T-helper 1 cell (primary cell): Measurements from ENCODE around the gene SCYGR3.
"Not testable (repeated sequence)": the region's sequence is repeated elsewhere in the genome, so short reads cannot be mapped to it uniquely, and the experiment has no call there.

Experiments
- DNase-seq, 5 donors: peaks; one replicate each; pipeline ENCODE4 v3.0.0-alpha.2; 2012 to 2020

Gene SCYGR3

DNA sequence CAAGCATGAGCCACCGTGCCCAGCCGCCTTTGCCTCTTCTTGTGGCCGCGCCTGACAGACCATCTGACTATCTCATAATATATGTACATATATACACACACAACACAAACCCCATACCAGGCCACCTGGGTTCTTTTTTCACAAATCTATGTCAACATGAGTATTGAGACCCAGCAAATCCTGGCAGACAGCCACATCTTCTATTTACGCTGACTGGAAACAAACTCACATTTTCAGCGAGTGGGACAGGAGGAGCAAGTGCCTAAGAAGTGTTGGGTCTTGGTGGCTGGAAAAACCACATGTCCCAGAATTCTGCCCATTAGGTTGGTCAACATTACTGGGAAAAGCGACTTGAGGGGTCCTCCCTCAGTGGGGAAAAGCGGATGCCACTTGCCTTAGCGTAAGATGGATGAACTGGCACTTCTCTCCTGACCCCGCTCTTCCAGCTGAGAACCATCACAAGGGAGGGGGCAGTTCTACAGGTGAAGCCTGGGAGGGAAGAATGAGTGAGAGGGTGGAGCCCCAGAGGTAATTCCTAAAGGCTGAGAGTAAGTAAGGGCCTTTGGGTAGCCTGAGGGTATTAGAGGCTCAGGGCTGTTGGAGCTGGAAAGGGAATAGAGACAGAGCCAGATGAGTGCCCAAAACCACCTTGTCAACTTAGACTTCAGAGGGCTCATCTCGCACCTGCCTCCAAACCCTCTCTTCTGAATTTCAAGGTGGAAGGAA is 1.9 kb downstream of the SCYGR3 start:
- DNase-seq, result no peak

DNA sequence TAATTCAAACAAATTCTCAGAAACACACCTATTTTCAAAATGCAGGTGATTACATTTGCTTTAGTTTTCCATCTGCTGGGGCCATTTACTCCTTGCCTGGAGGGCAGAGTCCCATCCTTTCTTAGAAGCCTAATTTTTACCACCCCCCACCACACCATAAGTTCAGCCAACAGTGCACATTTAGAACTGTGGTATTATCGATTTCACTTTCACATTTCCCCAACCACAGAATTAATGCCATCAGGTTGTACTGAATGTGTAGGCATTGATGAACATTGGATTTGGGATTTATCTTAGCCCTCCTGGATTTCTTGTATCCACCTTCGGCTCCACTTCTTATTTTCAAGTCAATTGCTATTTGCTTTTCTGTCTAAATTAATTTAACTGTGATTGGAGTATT is 4.5 kb downstream of the SCYGR3 start:
- no peak for DNase-seq

DNA sequence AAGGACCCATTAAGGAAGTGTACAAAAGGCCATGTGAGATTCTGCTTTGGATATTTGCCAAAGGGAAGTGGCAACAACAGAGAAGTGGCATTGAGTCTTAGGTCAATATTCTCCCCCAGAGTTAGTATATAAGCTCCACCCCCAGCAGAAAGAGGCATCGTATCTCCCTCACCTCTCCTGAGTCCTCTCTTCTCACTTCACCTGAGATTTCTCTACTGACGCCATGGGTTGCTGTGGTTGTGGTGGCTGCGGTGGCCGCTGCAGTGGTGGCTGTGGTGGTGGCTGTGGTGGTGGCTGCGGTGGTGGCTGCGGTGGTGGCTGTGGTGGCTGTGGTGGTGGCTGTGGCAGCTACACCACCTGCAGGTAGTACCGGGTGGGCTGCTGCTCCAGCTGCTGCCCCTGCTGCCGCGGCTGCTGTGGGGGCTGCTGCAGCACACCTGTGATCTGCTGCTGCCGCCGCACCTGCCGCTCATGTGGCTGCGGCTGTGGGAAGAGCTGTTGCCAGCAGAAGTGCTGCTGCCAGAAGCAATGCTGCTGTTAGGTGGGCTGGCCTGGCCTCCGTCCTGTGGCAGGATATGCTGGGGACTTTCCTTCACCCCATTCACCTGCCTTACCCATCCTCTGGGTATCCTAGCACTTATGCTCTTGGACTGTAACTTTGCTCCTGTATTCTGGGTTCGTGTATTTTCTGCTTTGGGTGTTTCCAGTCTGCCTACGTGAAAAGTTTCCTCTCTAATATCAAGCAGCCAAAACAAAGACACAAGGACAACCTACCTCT is 5.9 kb downstream of the SCYGR3 start:
- DNase-seq, result no peak

DNA sequence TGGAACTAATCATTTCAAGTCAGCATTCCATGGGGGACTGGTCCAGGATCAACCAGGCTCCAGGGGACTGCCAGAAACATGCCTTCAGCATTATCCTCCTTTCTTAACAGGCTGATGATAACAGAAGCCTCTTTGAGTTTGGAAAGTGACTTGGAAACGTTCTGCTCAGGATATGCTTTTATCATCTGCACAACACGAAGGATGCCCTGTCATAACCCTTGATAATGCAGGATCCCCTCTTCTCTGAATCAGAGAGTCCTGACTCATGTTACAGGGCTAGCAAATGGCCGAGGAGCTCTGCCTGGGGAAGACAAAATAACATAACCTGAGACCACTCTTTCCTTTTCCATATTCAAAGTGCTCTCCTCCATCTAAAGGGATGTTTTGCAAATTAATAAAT is 6.7 kb downstream of the SCYGR3 start:
- no peak for DNase-seq

DNA sequence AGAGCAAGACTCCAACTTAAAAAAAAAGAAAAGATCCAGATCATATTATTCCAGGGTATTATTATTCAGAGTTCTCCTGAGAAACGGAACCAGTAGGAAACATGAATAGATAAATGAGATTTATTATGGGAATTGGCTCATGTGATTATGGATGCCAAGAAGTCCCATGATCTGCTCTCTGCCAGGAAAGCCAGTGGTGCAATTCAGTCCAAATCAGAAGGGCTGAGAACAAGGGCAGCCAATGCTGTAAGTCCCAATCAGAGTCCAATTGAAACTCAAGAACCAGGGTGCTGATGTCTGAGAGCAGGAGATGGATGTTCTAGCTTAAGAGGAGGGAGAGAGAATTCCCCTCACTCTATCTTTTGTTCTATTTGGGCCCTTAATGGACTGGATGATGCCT is 8.2 kb downstream of the SCYGR3 start:
- DNase-seq, result no peak

DNA sequence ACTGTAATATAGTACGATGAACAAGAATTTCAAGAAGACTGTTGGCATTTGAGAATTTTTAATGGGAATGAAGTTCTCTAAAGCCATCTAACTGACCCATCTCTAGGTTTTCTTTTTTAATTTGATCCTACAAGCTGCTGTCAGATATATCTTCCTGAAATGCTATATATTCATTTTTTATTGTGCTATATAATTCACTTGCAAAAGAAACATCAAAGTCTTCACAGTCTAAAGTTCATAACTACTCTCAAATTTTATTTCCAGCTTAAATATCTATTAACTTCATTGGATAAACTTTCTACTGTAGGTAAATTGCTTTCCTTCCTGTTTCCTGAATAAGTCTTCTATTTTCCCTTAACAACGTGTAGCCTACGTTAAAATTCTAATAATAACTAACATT is 12.3 kb downstream of the SCYGR3 start:
- DNase-seq, result no peak

DNA sequence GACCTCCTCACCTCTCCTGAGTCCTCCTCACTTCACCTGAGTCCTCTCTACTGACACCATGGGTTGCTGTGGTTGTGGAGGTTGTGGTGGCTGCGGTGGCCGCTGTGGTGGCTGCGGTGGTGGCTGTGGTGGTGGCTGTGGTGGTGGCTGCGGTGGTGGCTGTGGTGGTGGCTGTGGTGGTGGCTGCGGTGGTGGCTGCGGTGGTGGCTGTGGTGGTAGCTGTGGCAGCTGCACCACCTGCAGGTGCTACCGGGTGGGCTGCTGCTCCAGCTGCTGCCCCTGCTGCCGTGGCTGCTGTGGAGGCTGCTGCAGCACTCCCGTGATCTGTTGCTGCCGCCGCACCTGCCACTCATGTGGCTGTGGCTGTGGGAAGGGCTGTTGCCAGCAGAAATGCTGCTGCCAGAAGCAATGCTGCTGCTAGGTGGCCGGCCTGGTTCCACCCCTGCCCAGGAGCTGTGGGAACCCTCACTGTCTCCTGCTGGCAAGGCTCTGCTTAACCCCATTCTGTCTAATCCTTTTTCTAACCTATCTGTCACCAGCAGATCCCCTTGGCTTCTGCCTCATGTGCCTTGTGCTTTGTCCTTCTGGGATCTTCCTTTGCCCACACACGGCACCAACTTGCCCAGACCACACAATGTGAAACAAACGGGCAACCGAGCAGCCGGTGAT is 15.7 kb downstream of the SCYGR3 start, which contains the start of gene SCYGR2:
TSS of gene SCYGR2 (plus strand) at position 59 of the 669 bp plus-strand sequence. CDS start at position 59, 0 bp downstream.
- not testable (repeated sequence) for DNase-seq

DNA sequence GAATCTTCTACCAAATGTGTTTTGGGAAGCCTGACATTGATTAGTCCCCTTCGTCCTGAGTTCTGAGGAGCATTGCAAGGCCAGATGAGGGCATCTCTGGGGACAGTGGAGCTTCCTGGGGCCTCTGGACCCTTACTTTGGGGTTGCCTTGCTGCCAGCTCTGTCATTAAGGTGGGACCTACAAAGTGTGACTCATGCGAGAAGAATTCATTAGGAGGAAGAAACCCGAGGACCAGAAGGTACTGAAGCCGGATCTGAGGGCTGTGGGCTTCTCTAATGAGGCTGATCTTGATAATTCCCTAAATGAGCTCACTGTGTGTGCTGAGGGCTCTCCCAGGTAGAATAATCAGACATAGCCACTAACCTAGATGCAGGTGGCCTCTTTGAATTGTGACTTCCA is 16.6 kb downstream of the SCYGR3 start:
- no peak for DNase-seq

DNA sequence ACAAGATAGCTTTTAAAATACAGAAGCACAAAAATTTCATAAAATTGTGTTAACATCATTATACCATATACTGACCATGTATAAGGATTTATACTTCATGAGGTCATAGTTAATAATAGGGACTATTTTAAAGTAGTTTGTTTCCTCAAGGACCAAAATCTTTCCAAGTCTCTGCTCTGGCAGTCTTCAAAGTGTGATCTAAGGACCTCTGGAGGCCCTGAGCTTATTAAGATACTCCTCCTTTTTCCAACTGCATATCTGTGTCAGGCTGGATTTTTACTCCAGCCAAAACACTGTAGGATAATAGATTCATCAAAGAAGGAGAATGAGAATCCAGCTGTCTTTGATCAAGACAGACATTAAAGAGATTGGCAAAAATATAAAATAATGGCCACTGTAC is 17.6 kb downstream of the SCYGR3 start:
- no peak for DNase-seq

DNA sequence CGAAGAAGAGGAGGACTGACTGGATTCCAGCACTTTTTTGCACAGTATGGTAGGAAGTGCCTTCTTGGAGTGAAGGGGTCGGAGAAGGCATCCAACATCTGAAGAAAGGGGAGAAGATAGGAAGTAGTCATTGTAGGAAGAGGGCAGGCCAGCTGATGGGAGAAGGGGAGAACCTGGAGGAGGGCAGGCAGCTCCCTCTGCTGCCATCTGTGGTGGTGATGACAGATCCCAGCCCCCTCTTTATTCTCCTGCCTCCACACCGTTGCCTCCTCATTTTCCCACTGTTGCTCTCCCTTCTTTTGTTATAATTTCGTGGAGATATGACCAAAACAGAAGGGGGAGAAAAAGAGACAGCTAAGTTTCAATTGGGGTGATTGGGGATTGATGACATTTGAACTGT is 18.8 kb downstream of the SCYGR3 start:
- DNase-seq, result no peak

DNA sequence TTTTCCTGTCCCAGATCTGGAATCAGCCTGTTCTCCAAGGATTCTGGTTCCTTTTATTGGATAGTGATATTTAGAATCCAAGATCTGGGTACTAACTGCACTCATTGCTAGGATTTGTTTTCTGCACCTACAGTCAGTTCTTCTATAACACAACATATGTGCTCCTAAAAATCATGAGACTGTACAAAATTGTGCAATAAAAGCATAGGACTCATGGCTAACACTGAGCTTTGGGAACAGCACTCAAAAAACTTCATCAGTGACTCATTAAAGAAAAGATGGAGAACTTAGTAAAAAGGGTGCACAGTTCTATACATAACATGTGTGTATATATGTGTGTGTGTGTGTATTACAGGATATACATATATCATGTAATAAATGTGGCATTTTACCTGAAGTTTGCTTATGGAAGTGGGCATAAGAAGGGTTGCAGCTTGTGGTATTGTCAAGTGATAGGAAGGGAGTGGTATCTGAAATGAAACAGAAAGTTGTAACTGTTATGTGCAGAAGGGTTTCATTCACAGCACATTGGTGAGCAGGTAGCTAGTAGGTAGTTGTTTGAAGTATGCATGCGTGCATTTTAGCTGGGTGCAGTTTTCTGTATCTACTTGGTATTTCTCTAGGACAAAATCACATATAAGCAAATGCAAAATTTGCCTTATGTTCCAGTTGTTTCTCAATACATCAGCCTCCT is 21.8 kb downstream of the SCYGR3 start:
- DNase-seq, result peak in 1 of 5 donors; percentile 20

DNA sequence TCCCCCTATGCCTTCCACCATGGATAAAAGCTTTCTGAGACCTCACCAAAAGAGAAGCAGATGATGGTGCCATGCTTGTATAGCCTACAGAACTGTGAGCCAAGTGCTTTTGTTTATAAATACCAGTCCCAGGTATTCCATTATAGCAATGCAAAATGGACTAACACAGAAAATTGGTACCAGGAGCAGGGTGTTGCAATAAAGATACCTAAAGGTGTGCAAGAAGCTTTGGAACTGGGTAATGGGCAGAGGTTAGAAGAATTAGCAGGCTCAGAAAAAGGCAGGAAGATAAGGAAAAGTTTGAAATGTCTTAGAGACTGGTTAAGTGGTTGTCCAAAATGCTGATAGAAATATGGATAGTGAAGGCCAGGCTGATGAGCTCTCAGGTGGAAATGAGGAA is 32.3 kb downstream of the SCYGR3 start:
- DNase-seq, result no peak

DNA sequence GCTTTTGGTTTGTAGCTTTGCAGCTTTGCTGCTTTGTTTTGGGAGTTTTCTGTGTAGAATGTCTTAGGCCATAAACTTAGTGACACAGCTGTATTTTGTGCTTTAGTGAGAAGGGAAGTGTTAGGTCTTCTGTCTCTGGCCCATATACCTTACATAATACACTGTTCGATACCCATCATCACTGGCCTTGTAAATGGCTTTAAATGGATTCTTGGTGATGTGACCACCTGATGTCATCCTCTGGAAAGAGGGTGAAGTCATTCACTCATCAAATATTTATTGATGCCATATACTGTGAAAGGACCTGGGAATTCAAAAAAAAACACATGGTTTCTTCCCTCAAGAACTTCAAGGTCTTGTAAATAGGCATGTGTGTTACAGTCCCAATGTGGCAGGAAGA is 34.8 kb downstream of the SCYGR3 start:
- DNase-seq, result no peak

DNA sequence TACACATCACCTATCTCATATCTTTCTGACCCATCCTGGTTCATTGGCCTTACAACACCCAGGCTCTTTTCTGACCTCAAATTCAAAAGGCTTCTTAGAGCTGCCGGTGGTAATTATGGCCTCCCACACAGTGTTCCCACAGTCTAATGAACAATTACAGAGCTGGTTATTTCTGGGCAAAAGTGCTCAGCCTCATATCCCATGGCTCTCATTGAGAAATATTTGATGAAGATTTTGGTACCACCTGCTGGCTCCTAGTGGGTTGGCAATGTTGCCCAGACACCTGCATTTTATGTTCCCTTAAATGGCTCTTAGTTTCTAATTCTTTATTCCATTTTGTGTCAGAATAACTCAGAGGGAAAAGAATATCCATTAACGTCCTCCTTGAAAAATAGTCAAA is 36.0 kb downstream of the SCYGR3 start:
- DNase-seq, result no peak

DNA sequence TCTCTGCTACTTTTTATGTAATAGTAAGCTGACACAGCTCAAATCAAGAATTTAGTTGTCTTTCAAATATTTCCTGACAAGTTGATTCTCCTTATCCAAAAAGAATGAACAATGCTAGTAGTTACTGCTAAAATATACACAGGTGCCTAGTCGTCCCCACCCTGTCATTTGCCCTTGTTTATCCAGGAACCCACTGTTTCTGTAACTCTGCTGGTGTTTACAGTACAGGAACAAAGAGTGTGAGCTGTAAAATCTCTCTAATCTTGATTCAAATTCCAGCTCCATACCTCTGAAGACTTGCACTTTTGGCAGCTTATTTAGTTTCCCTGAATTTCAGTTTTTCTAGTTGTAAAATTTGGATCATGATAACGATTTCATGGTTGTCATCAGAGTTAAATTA is 37.1 kb downstream of the SCYGR3 start:
- DNase-seq, result no peak

DNA sequence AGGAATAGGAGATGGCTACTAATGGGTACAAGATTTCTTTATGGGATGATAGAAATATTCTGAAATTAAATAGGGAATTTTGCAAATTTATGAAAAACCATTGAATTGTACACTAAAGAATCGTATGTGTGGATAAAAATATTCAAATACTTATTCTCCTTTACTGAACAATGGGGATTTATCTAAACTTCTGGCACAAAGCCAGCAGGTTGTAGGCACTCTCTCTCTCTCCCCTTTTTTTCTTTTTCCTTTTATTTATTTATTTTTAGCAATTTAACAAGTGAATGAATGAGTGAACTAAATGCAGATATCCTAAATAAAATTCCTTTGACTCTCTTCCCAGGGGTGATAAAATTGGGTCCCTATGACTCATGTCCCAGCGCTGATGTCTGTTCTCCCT is 37.8 kb downstream of the SCYGR3 start:
- no peak for DNase-seq

DNA sequence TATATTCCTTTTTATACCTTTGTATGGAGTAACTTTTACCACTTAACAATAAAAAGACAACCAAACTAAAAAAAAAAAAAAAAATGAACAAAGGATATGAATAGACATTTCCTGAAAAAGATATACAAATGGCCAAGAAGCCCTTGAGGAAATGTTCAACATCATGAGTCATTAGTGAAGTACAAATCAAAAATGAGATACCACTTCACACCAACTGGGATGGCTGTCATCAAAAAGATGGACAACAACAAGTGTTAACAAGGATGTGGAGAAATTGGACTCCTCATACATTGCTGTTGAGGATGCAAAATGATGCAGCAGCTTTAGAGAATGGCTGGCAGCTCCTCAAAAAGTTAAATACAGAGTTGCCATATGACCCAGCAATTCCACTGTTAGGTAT is 38.5 kb downstream of the SCYGR3 start:
- no peak for DNase-seq

DNA sequence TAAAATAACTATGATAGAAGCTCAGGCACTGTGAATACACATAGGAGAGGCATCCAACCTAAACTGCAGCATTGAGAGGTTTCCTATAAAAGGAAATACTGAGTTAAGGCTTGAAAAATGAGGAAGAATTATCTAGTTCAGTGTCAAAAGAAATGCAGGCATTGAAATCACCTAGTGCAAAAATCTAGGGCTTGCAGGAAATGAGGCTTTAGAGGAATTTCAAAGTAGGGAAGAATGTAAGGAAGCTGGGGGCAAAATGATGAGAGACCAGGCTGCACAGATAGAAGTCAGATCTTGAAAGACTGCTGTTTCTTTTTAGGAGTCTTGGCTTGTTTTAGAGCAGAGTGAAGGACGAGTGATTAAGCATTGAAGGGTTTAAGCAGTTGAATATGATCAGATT is 44.0 kb downstream of the SCYGR3 start:
- no peak for DNase-seq

DNA sequence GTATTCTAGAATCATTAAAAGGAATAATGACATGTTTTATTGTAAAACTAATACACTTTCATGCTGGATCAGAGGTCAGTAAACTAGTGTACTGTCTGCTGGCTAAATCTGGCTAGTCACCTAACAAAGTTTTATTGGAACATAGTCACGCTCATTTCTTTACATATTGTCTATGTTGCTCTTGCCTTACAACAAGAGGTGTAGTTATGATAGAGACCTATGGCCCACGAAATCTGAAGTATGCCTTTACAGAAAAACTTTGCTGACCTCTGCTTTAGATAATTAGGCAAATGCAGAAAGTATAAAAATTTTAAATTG is 45.8 kb downstream of the SCYGR3 start:
- no peak for DNase-seq

DNA sequence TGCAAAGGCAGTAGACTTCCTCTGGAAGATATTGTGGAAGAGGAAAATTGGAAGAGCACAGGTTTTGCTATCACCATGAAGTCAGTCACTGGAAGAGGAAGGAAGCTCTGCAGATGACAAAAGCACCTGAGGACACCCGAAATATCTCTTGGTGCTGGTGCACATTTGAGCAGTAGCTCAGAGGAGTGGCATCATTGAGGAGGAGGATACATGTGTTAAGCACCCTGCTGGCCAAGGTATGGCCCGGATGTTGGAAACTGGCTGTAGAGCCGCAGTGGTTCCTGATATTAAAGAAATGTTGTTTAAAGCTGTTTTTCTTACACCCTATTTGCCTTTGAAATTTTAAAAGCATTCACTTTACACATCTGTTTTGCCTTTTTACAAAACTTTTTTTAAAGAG is 48.6 kb downstream of the SCYGR3 start:
- DNase-seq, result no peak

DNA sequence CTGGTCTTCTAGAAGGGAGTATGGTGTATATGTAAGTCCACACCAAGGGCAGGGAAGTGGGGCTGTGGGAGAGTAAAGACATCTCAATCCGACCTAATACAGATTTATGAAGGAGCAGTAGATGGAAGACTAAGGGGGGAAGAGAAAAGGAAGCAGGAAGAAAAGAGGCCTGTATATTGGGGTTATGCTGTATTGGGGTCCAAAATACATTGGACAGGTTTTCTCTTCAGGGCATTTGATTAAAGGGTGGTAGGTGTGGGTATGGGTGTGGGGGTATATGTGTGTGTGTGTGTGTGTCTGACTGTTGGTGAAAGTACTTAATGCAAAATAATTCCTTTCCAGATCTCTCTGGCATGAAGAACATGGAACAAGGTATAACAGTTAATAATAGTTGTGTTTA is 49.6 kb downstream of the SCYGR3 start:
- DNase-seq, result no peak
